GM12874 (cell line): ENCODE measurements around the gene APBB2.

Experiments used
- TF ChIP-seq, protein P1 (sequence below): IDR thresholded peaks from 2 replicates; pipeline ENCODE4 v1.5.1; 2011; ENCODE audit warnings: low read depth, mild to moderate bottlenecking, control low read depth, low read length, moderate library complexity; ENCODE audit not compliant: insufficient read depth

Gene APBB2

DNA sequence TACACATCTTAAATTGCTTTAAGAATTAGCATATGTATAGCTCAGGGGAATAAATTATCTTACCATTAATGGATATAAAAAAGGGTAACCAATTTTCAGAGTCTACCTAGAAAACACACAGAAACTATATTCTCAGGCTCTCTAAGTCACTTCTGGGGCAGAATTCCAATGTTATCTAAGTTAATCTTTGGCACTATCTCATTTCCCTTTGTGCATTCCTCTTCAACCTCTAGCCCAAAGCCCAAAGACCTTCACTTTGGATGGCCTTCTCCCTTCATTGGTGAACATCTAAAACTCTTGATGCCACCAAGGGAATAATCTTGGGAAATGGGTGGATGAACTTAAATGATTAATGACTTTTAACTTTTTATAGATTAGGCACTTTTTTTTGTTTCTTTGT is 108.3 kb downstream of the APBB2 start:
- TF ChIP-seq, protein P1, sequence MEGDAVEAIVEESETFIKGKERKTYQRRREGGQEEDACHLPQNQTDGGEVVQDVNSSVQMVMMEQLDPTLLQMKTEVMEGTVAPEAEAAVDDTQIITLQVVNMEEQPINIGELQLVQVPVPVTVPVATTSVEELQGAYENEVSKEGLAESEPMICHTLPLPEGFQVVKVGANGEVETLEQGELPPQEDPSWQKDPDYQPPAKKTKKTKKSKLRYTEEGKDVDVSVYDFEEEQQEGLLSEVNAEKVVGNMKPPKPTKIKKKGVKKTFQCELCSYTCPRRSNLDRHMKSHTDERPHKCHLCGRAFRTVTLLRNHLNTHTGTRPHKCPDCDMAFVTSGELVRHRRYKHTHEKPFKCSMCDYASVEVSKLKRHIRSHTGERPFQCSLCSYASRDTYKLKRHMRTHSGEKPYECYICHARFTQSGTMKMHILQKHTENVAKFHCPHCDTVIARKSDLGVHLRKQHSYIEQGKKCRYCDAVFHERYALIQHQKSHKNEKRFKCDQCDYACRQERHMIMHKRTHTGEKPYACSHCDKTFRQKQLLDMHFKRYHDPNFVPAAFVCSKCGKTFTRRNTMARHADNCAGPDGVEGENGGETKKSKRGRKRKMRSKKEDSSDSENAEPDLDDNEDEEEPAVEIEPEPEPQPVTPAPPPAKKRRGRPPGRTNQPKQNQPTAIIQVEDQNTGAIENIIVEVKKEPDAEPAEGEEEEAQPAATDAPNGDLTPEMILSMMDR = no peak

DNA sequence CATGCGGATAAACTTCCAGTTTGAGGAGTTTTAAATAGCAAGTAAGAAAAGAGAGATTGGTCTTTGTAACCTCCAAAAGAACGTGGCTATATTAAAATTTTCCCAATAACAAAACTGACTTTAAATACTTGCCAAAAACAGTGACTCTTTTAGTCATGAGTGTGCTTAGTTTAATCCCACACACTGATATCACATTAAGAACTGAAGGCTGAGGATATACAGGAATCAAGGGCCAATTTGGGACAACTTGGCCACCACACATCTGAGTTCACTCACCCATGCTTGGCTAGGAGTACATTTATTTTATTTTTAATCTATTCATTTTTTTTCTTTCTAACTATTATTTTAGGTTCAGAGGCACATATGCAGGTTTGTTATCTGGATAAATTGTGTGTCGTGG is 110.2 kb downstream of the APBB2 start:
- TF ChIP-seq, protein P1 = no peak

DNA sequence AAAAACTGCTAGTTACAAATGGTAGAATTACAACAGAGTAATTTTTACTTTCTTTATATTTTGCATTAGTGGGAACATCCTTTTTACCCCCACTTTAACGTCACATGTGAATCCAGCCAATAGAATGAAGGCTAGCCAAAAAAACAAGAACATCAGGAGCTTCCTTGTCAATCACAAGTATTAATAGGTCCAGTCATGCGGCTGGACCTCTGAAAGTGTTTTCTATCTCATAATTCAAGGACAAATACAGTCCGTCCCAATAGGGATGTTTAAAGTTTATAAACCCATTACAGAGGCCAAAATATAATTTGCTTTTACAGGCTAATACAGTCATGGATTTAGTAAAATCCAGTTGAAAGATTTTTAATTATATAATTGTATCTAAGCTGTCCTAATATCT is 110.7 kb downstream of the APBB2 start:
- TF ChIP-seq, protein P1 = no peak

DNA sequence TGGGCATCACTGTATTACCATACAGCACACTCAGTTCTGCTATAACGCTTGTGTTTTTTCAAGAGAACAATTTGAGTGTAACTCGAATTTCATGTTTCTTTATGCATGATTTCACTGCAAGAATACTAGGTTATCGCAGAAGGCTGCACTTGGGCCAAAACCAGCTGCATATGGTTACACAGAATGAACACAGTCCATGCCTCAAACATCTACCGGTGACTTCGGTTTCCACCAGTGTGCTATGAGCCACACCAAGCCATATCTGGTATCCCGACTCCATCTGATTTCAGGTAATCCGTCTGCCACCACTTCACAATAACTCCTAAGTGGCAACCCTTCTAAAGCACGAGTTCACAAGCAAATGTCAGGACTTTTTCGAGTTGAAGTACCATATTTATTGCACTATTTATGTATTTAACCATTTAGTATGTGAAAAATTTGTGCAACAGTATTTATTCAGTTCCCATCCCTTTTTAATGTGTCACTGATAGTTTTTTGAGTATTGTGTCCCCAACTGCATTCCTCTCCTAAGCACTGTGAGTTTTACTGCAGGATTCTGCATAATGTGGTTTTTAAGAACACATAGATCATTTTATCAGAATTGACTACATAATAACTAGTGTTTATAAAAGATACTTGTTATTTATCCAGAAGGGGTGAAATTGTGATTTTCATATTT is 111.8 kb downstream of the APBB2 start:
- TF ChIP-seq, protein P1 = no peak

DNA sequence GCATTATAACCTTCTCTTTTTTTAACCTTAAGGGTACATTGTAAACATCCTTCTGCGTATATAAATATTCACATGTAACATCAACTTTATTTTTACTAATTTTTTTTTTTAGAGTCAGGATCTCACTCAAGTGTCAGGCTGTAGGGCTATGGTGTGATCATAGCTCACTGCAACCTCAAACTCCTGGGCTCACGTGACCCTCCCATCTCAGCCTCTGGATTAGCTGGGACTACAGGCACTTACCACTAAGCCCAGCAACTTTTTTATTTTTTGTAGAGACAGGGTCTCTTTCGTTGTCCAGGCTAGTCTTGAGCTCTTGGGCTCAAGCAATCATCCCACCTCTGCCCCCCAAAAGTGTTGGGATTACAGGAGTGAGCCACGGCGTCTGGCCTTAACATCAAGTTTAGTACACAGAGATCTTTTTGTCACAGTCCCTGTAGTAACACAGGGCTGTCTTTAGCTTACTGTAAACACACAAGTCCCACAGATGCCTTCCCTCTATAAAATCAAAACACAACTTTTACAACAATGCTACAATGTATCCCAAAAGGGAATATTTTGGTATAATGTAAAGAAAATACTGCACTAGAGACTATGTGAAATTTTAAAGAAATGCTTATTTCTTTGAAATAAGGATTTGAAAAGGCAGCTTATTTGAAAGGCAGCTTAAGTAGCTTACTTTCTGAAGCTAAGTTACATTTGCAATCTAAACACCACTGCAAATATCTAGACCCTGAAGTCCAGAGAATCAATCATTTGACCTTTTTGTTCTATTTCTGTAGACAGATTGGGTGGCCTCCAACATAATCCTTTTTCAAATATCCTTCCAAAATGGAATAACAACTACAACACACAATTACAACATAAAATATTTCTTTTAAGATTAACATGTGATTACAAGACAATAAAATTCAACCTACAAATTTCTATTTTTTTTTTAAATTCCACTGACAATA is 116.0 kb downstream of the APBB2 start:
- TF ChIP-seq, protein P1 = no peak

DNA sequence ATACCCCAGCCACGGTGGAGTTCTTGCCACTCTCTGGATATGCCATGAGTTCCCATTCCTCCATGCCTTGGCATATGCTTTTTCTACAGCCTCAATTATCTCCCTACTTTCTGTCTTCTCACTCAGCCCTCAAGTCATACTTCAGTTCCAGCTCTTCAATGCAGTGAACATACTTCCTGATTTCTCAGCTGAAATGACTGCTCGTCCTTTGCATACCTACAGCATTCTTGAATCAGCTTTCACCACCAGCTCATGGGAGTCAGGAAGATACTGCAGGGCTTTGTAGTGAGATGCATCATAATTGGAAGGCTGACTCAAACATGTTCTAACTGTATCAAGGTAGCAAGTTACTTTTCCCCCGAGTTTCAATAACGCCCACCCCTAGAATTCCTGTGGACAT is 118.4 kb downstream of the APBB2 start:
- TF ChIP-seq, protein P1 = no peak

DNA sequence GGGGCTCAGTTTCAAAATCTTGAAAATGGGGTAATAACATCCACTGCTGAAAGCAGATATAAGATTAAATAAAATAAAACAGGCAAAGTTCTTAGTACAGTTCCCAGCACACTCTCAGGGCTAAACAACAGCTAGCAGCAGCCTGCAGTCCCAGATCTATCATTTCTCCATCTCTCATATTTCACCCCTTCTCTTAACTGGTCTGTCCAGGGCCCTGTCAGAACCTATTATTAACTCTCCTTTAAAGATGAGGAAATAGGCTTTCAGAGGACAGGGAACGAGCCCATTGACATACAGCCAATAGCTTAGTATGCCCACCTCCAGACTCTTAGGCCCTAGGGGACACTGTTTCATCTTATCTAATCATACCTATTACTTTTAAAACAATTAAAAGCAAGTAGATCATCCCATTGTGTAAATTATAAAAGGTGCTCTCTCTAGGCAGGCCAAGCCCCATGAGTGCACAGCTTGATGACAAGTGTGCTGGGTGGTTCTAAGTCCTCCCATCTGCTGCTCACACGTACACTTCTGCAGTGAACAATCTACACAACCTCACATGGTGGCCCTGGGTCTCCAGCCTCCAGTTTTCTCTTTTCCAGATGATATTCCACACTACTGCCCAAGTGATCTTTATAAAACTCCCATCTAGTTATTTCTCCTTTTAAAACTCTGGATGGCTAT is 119.0 kb downstream of the APBB2 start:
- TF ChIP-seq, protein P1 = no peak
